Measurements from ENCODE around the gene ADIPOR2. TPM values are rescaled to one million over a fixed set of nuclear protein-coding genes. Genes with fewer than 3 reads are reported as not detected.

Gene ADIPOR2
- total RNA-seq, 1 experiment from 2014 or later, result 58.5 TPM

DNA sequence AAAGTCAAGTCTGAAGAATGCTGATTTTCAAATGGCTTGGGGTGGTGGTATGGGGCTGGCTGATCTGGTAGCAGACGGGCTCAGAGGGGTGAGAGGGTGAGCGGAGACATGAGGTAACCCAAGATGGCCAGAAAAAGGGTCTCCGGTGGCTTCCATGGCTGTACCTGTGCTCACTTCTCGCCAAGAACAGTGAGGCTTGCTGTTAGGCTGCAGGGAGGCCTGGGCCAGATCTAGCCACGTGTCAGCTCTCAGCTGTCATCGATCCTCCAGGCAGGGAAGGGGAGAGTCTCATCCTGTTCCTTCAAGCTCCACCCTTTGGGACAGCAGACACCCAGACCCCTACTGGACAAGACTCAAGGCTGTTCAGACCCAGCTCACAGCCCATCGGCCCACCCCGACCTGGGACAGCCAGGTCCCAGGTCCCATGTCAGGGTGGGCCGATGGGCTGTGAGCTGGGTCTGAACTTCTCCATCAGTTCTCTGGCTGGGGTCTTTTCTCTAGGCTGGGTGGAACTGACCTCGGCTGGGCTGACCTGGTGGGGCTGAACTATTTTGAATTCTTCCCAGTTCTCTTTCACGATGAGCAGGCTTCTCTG lies 138.5 kb downstream of the ADIPOR2 start:
- Mint-ChIP-seq H3K27me3 (ENCODE audit: insufficient read depth, unreplicated experiment) (peaks cover 49% of the 10 kb centered on the region), H3K36me3 (ENCODE audit: insufficient read depth, unreplicated experiment) (peaks cover 5% of the 10 kb centered on the region), H3K4me3 (ENCODE audit: unreplicated experiment) (no peak overlapping the region)

DNA sequence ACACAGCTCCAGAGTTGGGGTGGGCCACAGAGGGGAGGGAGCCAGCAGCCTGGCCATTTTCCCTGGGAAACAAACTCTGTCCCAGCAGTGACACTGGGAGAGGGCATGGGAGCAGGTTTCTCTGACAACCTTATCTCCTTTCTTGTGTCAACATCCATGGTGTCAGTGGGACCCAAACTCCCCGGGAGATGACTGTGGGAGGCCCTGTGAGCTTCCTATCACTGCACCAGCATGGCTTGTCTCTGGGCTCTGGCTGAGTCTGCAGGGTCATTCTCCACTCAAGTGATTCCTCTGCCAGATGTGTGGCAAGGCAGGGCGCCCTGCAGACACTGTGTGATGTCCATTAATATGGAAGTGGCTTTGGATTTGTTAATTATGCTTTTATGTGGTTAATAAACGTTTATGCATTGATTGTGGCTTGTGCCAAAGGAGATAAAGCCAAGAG lies 139.6 kb downstream of the ADIPOR2 start:
- CTCF ChIA-PET, result no interaction called here
- TF ChIP-seq, protein P1, sequence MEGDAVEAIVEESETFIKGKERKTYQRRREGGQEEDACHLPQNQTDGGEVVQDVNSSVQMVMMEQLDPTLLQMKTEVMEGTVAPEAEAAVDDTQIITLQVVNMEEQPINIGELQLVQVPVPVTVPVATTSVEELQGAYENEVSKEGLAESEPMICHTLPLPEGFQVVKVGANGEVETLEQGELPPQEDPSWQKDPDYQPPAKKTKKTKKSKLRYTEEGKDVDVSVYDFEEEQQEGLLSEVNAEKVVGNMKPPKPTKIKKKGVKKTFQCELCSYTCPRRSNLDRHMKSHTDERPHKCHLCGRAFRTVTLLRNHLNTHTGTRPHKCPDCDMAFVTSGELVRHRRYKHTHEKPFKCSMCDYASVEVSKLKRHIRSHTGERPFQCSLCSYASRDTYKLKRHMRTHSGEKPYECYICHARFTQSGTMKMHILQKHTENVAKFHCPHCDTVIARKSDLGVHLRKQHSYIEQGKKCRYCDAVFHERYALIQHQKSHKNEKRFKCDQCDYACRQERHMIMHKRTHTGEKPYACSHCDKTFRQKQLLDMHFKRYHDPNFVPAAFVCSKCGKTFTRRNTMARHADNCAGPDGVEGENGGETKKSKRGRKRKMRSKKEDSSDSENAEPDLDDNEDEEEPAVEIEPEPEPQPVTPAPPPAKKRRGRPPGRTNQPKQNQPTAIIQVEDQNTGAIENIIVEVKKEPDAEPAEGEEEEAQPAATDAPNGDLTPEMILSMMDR (IDR thresholded peaks at IDR 0.05; ENCODE audit: unreplicated experiment), result no peak
- H3K27ac Mint-ChIP-seq (ENCODE audit: low read depth, unreplicated experiment), result no peak overlapping the region
- no peaks in the 10 kb centered on the region for H3K4me1 Mint-ChIP-seq (ENCODE audit: insufficient read depth, unreplicated experiment)
- DNase-seq (ENCODE audit: unreplicated experiment), result no peak
- intact Hi-C loops (cut with micrococcal nuclease), result no loop called here
- peaks cover 56% of the 10 kb centered on the region for H3K27me3 Mint-ChIP-seq (ENCODE audit: insufficient read depth, unreplicated experiment)
- H3K36me3 Mint-ChIP-seq (ENCODE audit: insufficient read depth, unreplicated experiment), result peaks cover 5% of the 10 kb centered on the region
- POLR2A ChIA-PET, result interaction anchor here (0.7 kb wide), 1 partner anchor 33 kb away, joined by 3 read pairs; no protein-coding TSS in a partner anchor
- H3K9me3 Mint-ChIP-seq (ENCODE audit: unreplicated experiment), result no peaks in the 10 kb centered on the region
- no TSS peak for BruUV-seq (replicated peaks)
- no peak overlapping the region for H3K4me3 Mint-ChIP-seq (ENCODE audit: unreplicated experiment)

More for the DNA sequence above, 138.5 kb downstream of the ADIPOR2 start:
- H3K4me1 Mint-ChIP-seq (ENCODE audit: insufficient read depth, unreplicated experiment), result no peaks in the 10 kb centered on the region
- TF ChIP-seq, protein P1 (IDR thresholded peaks at IDR 0.05; ENCODE audit: unreplicated experiment), result no peak
- no peak overlapping the region for H3K27ac Mint-ChIP-seq (ENCODE audit: low read depth, unreplicated experiment)
- ChIA-PET CTCF (interaction anchor here (0.9 kb wide), 1 partner anchor 110 kb away, joined by 3 read pairs; no protein-coding TSS in a partner anchor), POLR2A (no interaction called here)
- intact Hi-C loops (cut with micrococcal nuclease), result no loop called here
- DNase-seq (ENCODE audit: unreplicated experiment), result no peak
- no peaks in the 10 kb centered on the region for H3K9me3 Mint-ChIP-seq (ENCODE audit: unreplicated experiment)
- no TSS peak for BruUV-seq (replicated peaks)

DNA sequence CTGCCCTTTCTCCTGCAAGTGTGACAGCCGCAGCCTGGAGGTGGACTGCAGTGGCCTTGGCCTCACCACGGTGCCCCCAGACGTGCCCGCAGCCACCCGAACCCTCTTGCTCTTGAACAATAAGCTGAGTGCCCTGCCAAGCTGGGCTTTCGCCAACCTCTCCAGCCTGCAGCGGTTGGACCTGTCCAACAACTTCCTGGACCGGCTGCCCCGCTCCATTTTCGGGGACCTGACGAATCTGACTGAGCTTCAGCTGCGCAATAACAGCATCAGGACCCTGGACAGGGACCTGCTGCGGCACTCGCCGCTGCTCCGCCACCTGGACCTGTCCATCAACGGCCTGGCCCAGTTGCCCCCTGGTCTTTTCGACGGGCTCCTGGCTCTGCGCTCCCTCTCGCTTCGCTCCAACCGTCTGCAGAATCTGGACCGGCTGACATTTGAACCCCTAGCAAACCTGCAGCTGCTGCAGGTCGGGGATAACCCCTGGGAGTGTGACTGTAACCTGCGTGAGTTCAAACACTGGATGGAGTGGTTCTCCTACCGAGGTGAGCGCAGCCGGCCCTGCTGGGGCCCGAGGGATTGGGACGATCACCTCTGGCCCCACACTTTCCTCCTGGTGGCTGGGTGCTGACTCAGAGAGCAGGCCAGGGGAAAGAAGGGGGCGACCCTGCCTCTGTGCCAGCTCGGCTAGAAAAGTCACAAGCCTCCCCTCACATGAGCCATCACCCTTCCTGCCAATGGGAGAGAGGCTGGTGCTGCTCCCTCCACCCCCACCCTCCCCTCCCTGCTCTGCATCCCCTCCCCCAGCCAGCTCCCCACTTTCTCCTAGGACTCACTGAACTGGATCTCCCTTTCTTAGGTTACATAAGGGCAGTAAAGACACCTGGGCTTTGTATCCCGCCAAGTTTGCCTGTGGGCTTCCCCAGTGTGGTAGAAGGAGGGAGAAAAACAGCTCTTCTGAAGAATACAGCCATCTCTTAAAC lies 140.4 kb downstream of the ADIPOR2 start:
- Mint-ChIP-seq H3K27ac (ENCODE audit: low read depth, unreplicated experiment) (no peak overlapping the region), H3K36me3 (ENCODE audit: insufficient read depth, unreplicated experiment) (peaks cover 5% of the 10 kb centered on the region), H3K9me3 (ENCODE audit: unreplicated experiment) (no peaks in the 10 kb centered on the region), H3K27me3 (ENCODE audit: insufficient read depth, unreplicated experiment) (peaks cover 56% of the 10 kb centered on the region), H3K4me1 (ENCODE audit: insufficient read depth, unreplicated experiment) (no peaks in the 10 kb centered on the region), H3K4me3 (ENCODE audit: unreplicated experiment) (no peak overlapping the region)
- BruUV-seq (replicated peaks), result no TSS peak
- intact Hi-C loops (cut with micrococcal nuclease), result no loop called here
- POLR2A ChIA-PET, result interaction anchor here (0.7 kb wide), 1 partner anchor 33 kb away, joined by 3 read pairs; no protein-coding TSS in a partner anchor
- TF ChIP-seq, protein P1 (IDR thresholded peaks at IDR 0.05; ENCODE audit: unreplicated experiment), result no peak
- CTCF ChIA-PET, result interaction anchor here (0.6 kb wide), 1 partner anchor 45 kb away, joined by 3 read pairs; no protein-coding TSS in a partner anchor
- DNase-seq (ENCODE audit: unreplicated experiment), result peak; percentile 45
